Measurements from ENCODE around the gene TNFRSF6B.
A peak's percentile ranks its signal among the peaks of the same experiment; 100 is the strongest.
"Not testable (repeated sequence)": the region's sequence is repeated elsewhere in the genome, so short reads cannot be mapped to it uniquely, and the experiment has no call there.

The TNFRSF6B gene

GRCh38 chr20:63657937-63658748, 38.3 kb upstream of the TNFRSF6B start, which contains the start of gene RTEL1:
RTEL1 (plus strand) TSS chr20:63658312; CDS start chr20:63659403, 1,091 bp downstream.
- peak; percentile 92 for DNase-seq
- H3K4me3 ChIP-seq (ENCODE audit: low read depth, low read length), result peak within 1 kb of the TSS; percentile 97
- H3K4me1 ChIP-seq, result peaks cover 6% of the 10 kb centered on the region
- H3K36me3 ChIP-seq, result peaks cover 23% of the 10 kb centered on the region
- H3K9me3 ChIP-seq, result no peaks in the 10 kb centered on the region
- no peaks in the 10 kb centered on the region for H3K27me3 ChIP-seq
- TF ChIP-seq, protein P1, sequence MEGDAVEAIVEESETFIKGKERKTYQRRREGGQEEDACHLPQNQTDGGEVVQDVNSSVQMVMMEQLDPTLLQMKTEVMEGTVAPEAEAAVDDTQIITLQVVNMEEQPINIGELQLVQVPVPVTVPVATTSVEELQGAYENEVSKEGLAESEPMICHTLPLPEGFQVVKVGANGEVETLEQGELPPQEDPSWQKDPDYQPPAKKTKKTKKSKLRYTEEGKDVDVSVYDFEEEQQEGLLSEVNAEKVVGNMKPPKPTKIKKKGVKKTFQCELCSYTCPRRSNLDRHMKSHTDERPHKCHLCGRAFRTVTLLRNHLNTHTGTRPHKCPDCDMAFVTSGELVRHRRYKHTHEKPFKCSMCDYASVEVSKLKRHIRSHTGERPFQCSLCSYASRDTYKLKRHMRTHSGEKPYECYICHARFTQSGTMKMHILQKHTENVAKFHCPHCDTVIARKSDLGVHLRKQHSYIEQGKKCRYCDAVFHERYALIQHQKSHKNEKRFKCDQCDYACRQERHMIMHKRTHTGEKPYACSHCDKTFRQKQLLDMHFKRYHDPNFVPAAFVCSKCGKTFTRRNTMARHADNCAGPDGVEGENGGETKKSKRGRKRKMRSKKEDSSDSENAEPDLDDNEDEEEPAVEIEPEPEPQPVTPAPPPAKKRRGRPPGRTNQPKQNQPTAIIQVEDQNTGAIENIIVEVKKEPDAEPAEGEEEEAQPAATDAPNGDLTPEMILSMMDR (IDR thresholded peaks at IDR 0.05; ENCODE audit: low read depth, low read length), result no peak

GRCh38 chr20:63658749-63659187, 37.7 kb upstream of the TNFRSF6B start:
- Histone ChIP-seq H3K27me3 (no peaks in the 10 kb centered on the region), H3K9me3 (no peaks in the 10 kb centered on the region), H3K4me1 (peaks cover 6% of the 10 kb centered on the region), H3K36me3 (peaks cover 29% of the 10 kb centered on the region), H3K4me3 (ENCODE audit: low read depth, low read length) (peak overlapping the region; percentile 97)
- DNase-seq, result no peak
- TF ChIP-seq, protein P1 (IDR thresholded peaks at IDR 0.05; ENCODE audit: low read depth, low read length), result no peak

DNA sequence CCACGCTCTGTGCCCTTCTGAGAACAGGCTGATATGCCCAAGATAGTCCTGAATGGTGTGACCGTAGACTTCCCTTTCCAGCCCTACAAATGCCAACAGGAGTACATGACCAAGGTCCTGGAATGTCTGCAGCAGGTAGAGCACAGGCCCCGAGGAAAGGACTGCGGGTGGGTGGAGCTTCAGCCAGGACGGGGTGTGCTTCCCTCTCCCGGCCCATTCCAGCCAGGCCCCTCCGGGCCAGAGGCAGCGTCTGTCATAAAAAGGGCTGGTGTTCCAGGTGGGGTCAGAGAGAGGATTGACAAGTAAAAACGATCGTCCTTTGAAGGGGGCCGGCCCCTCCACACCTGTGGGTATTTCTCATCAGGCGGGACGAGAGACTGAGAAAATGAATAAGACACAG, 37.1 kb upstream of the TNFRSF6B start:
- DNase-seq, result no peak
- Histone ChIP-seq H3K4me1 (peaks cover 2% of the 10 kb centered on the region), H3K36me3 (peaks cover 29% of the 10 kb centered on the region)

GRCh38 chr20:63660174-63660573, 36.3 kb upstream of the TNFRSF6B start:
- not testable (repeated sequence) for H3K9me3 ChIP-seq; H3K4me3 ChIP-seq (ENCODE audit: low read depth, low read length); H3K27me3 ChIP-seq; DNase-seq; H3K4me1 ChIP-seq
- peaks cover 29% of the 10 kb centered on the region for H3K36me3 ChIP-seq

More for the DNA sequence above, 37.1 kb upstream of the TNFRSF6B start:
- no peaks in the 10 kb centered on the region for H3K27me3 ChIP-seq
- TF ChIP-seq, protein P1 (IDR thresholded peaks at IDR 0.05; ENCODE audit: low read depth, low read length), result no peak
- no peaks in the 10 kb centered on the region for H3K9me3 ChIP-seq
- peak overlapping the region; percentile 97 for H3K4me3 ChIP-seq (ENCODE audit: low read depth, low read length)

GRCh38 chr20:63660622-63661021, 35.8 kb upstream of the TNFRSF6B start:
- Histone ChIP-seq H3K9me3 (no peaks in the 10 kb centered on the region), H3K4me1 (peaks cover 12% of the 10 kb centered on the region), H3K4me3 (ENCODE audit: low read depth, low read length) (no peak overlapping the region), H3K36me3 (peaks cover 29% of the 10 kb centered on the region), H3K27me3 (no peaks in the 10 kb centered on the region)
- DNase-seq, result no peak
- TF ChIP-seq, protein P1 (IDR thresholded peaks at IDR 0.05; ENCODE audit: low read depth, low read length), result no peak

DNA sequence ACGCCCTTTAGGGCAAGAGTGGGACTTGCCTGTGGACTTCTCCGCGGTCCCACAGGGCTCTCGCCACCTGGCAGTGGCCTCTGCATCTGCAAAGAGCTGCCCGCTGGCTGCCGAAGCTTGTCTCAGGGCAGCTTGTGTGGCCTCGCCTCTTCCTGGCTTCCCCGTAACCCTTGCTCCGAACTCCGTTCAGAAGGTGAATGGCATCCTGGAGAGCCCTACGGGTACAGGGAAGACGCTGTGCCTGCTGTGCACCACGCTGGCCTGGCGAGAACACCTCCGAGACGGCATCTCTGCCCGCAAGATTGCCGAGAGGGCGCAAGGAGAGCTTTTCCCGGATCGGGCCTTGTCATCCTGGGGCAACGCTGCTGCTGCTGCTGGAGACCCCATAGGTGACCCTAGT, 35.3 kb upstream of the TNFRSF6B start:
- Histone ChIP-seq H3K27me3 (no peaks in the 10 kb centered on the region), H3K4me3 (ENCODE audit: low read depth, low read length) (no peak overlapping the region), H3K4me1 (peaks cover 12% of the 10 kb centered on the region), H3K9me3 (no peaks in the 10 kb centered on the region), H3K36me3 (peaks cover 34% of the 10 kb centered on the region)
- no peak for DNase-seq
- TF ChIP-seq, protein P1 (IDR thresholded peaks at IDR 0.05; ENCODE audit: low read depth, low read length), result no peak

All from BE2C (cell line).